HCT116 (cell line): Measurements from ENCODE around the gene TADA3. TPM values are rescaled to one million over a fixed set of nuclear protein-coding genes. Genes with fewer than 3 reads are reported as not detected.

Experiments
- ATAC-seq: fragments of 200-7000 bp; cut with Tn5 transposase; 2 replicates; pipeline ENCODE4 v1.9.1; 2020; ENCODE audit warnings: mild to moderate bottlenecking, moderate library complexity
- BruUV-seq: library from RNA; stranded (reverse); fragments of 400-500 nt; replicated peaks from 2 replicates; lab custom pipeline; 2021; lab: Mats Ljungman, UMichigan
- CTCF ChIA-PET: fragments of 300-600 bp; sonication (Branson Sonifier 250); formaldehyde crosslinking; loops from one replicate; lab custom pipeline; 2021; ENCODE audit warnings: antibody characterized with exemption; lab: Charles Lee
- POLR2A ChIA-PET: fragments of 300-600, 350-600 bp; sonication (Branson Sonifier 250); formaldehyde crosslinking; loops from one replicate; lab custom pipeline; 2021; ENCODE audit warnings: antibody characterized with exemption; lab: Charles Lee
- RAD21 ChIA-PET, 2 experiments: fragments of 300-600 bp; sonication (Branson Sonifier 250); formaldehyde crosslinking; loops; one replicate each; lab custom pipeline; 2023; ENCODE audit warnings: low total read pairs in 2 of 2; ENCODE audit not compliant: uncharacterized antibody in 2 of 2, unreplicated experiment in 2 of 2, low non-redundant PET in 1 of 2; lab: Charles Lee
- DNase-seq: peaks from one replicate; pipeline ENCODE4 v3.0.0-alpha.2; 2010; ENCODE audit warnings: low read depth, low spot score
- H2AFZ ChIP-seq: fragments of 200-600 bp; shearing (Covaris generic), sonication (generic); 2 replicates; pipeline ENCODE4 v1.6.1; 2017; ENCODE audit warnings: low read depth, mixed run types, mixed read lengths, antibody characterized with exemption, low read length; ENCODE audit not compliant: poor library complexity, severe bottlenecking
- H3K27ac ChIP-seq: 2 replicates; pipeline ENCODE4 v1.5.1; 2012; ENCODE audit warnings: low read depth, low read length
- H3K27me3 ChIP-seq: fragments of 200-600 bp; sonication (generic); 2 replicates; pipeline ENCODE4 v1.6.1; 2016; ENCODE audit warnings: mixed run types, low read length, mixed read lengths; ENCODE audit not compliant: insufficient read depth
- H3K36me3 ChIP-seq, 2 experiments: fragments of 200-500 bp in 1 of 2; fragments of 200-600 bp in 1 of 2; sonication (Bioruptor generic) in 1 of 2; sonication (generic) in 1 of 2; 2 replicates each; pipeline versions ENCODE4 v1.5.1 to v1.6.1; 2014 to 2016; ENCODE audit warnings: low read length in 2 of 2, inconsistent platforms in 1 of 2, mixed read lengths in 1 of 2, mixed run types in 1 of 2; ENCODE audit not compliant: insufficient read depth in 2 of 2, control insufficient read depth in 1 of 2
- H3K4me1 ChIP-seq, 2 experiments: fragments of 200-600 bp in 1 of 2; sonication (generic) in 1 of 2; 2 replicates each; pipeline versions ENCODE4 v1.5.1 to v1.6.1; 2012 to 2017; ENCODE audit warnings: low read length in 2 of 2, inconsistent platforms in 1 of 2, mild to moderate bottlenecking in 1 of 2, mixed read lengths in 1 of 2, mixed run types in 1 of 2, moderate library complexity in 1 of 2; ENCODE audit not compliant: insufficient read depth in 2 of 2, control insufficient read depth in 1 of 2
- H3K4me2 ChIP-seq: fragments of 200-600 bp; sonication (generic); 2 replicates; pipeline ENCODE4 v1.6.1; 2017; ENCODE audit warnings: mixed run types, low read length, mixed read lengths
- H3K4me3 ChIP-seq, 2 experiments: fragments of 200-600 bp in 1 of 2; sonication (generic) in 1 of 2; replicated peaks in 1 of 2; 2 replicates each; pipeline ENCODE4 v1.5.1; 2011 to 2016; ENCODE audit warnings: low read length in 2 of 2, control low read depth in 1 of 2, low read depth in 1 of 2, mild to moderate bottlenecking in 1 of 2, mixed read lengths in 1 of 2, mixed run types in 1 of 2
- H3K79me2 ChIP-seq: fragments of 200-600 bp; sonication (generic); 2 replicates; pipeline ENCODE4 v1.6.1; 2017; ENCODE audit warnings: mild to moderate bottlenecking, mixed run types, low read length, moderate library complexity, mixed read lengths; ENCODE audit not compliant: insufficient read depth
- H3K9ac ChIP-seq: fragments of 200-600 bp; sonication (generic); 2 replicates; pipeline ENCODE4 v1.6.1; 2016; ENCODE audit warnings: low read length, mixed read lengths
- H3K9me2 ChIP-seq: fragments of 200-600 bp; sonication (generic), shearing (Covaris generic); 2 replicates; pipeline ENCODE4 v1.6.1; 2017; ENCODE audit warnings: mixed run types, mild to moderate bottlenecking, moderate library complexity; ENCODE audit not compliant: insufficient read depth
- H3K9me3 ChIP-seq, 2 experiments: fragments of 200-500 bp in 1 of 2; fragments of 200-600 bp in 1 of 2; sonication (Bioruptor generic) in 1 of 2; sonication (generic) in 1 of 2; 2 replicates each; pipeline ENCODE4 v1.6.1; 2014 to 2017; ENCODE audit warnings: low read length in 2 of 2, mixed read lengths in 2 of 2, inconsistent platforms in 1 of 2, low read depth in 1 of 2, mild to moderate bottlenecking in 1 of 2, mixed run types in 1 of 2, moderate library complexity in 1 of 2; ENCODE audit not compliant: control insufficient read depth in 1 of 2, insufficient read depth in 1 of 2
- H4K20me1 ChIP-seq: fragments of 200-600 bp; sonication (generic), shearing (Covaris generic); 2 replicates; pipeline ENCODE4 v1.6.1; 2017; ENCODE audit warnings: mixed run types, mild to moderate bottlenecking, moderate library complexity; ENCODE audit not compliant: insufficient read depth
- CBX3 ChIP-seq: IDR thresholded peaks from 2 replicates; pipeline ENCODE4 v1.6.1; 2012; ENCODE audit warnings: low read depth
- CTCF ChIP-seq, 3 experiments: fragments of 200-600 bp in 1 of 3; sonication (generic) in 1 of 3; IDR thresholded peaks in 2 of 3; conservative IDR thresholded peaks in 1 of 3; 2 replicates each; pipeline ENCODE4 v1.5.1; 2012 to 2017; ENCODE audit warnings: low read depth in 2 of 3, low read length in 2 of 3, antibody characterized with exemption in 1 of 3, borderline replicate concordance in 1 of 3, control low read depth in 1 of 3, mild to moderate bottlenecking in 1 of 3, mixed read lengths in 1 of 3, mixed run types in 1 of 3, moderate library complexity in 1 of 3; ENCODE audit not compliant: insufficient read depth in 1 of 3
- EGR1 ChIP-seq: IDR thresholded peaks from 2 replicates; pipeline ENCODE4 v1.6.1; 2012; ENCODE audit warnings: low read depth
- FOSL1 ChIP-seq: IDR thresholded peaks from 2 replicates; pipeline ENCODE4 v1.6.1; 2012; ENCODE audit warnings: low read depth
- JUND ChIP-seq: IDR thresholded peaks from 2 replicates; pipeline ENCODE4 v1.6.1; 2012
- MAX ChIP-seq: IDR thresholded peaks from 2 replicates; pipeline ENCODE4 v1.6.1; 2012
- SIN3A ChIP-seq: IDR thresholded peaks from 2 replicates; pipeline ENCODE4 v1.6.1; 2012; ENCODE audit warnings: low read depth
- TCF7L2 ChIP-seq: IDR thresholded peaks from 2 replicates; pipeline ENCODE4 v1.7.0; 2011; ENCODE audit warnings: borderline replicate concordance, inconsistent platforms; ENCODE audit not compliant: insufficient read depth, insufficient read length; ENCODE audit errors: extremely low read depth
- YY1 ChIP-seq: IDR thresholded peaks from 2 replicates; pipeline ENCODE4 v1.6.1; 2011; ENCODE audit warnings: low read length, low read depth, moderate library complexity, mild to moderate bottlenecking; ENCODE audit not compliant: insufficient replicate concordance; ENCODE audit errors: extremely low read depth
- ZFX ChIP-seq: fragments of 450-650 bp; IDR thresholded peaks from 2 replicates; pipeline ENCODE4 v1.6.1; 2017
- ZNF274 ChIP-seq: fragments of 200-500 bp; sonication (Bioruptor generic); IDR thresholded peaks from 2 replicates; pipeline ENCODE4 v1.6.1; 2014; ENCODE audit warnings: mild to moderate bottlenecking, low read depth, low read length, inconsistent platforms
- intact Hi-C: fragments of 100-400 bp; cut with micrococcal nuclease; formaldehyde crosslinking; loops from 2 replicates; pipeline ENCODE4 v1.10.0; 2022
- total RNA-seq: library from RNA; stranded (reverse); gene quantifications from one replicate; pipeline ENCODE4 v1.2.1, GENCODE V29; 2021; ENCODE audit not compliant: unreplicated experiment

Gene TADA3
- total RNA-seq, 1 experiment from 2014 or later, result 72.0 TPM

GRCh38 chr3:9780910-9781309, 11.4 kb downstream of the TADA3 start:
- POLR2A ChIA-PET, result interaction anchor here (0.7 kb wide), 1 partner anchor 86 kb away, joined by 4 read pairs; no protein-coding TSS in a partner anchor
- H3K9ac ChIP-seq, result no peak overlapping the region
- RAD21 ChIA-PET, result no interaction called here
- H3K36me3 ChIP-seq, result peaks cover 10 to 16% of the 10 kb centered on the region in 2 experiments; a peak in 3 of 4 replicates
- H3K9me2 ChIP-seq, result no peaks in the 10 kb centered on the region
- H3K4me2 ChIP-seq, result no peak overlapping the region
- no peak for ATAC-seq
- peaks cover 0 to 11% of the 10 kb centered on the region in 2 experiments; a peak in 1 of 4 replicates for H3K4me1 ChIP-seq
- H3K4me3 ChIP-seq, result no peak overlapping the region
- H3K79me2 ChIP-seq, result no peaks in the 10 kb centered on the region
- no peaks in the 10 kb centered on the region for H3K27me3 ChIP-seq
- H3K9me3 ChIP-seq, result no peaks in the 10 kb centered on the region
- H2AFZ ChIP-seq, result no peak overlapping the region
- no peaks in the 10 kb centered on the region for H4K20me1 ChIP-seq
- no peak overlapping the region for H3K27ac ChIP-seq
- CTCF ChIA-PET, result no interaction called here
- TF ChIP-seq SIN3A, result no peak
- TF ChIP-seq ZFX, result no peak
- no peak for TF ChIP-seq ZNF274
- no peak for TF ChIP-seq FOSL1
- no peak for TF ChIP-seq JUND
- TF ChIP-seq MAX, result no peak
- no peak for TF ChIP-seq CBX3
- no peak for TF ChIP-seq EGR1
- TF ChIP-seq CTCF (IDR thresholded peaks at IDR 0.05 in 2 of 3, conservative IDR thresholded peaks at IDR 0.05 in 1 of 3; ENCODE audit: borderline replicate concordance in 1 of 3, insufficient read depth in 1 of 3, low read depth in 2 of 3, low read length in 2 of 3), result no peak
- no peak for TF ChIP-seq YY1
- no peak for TF ChIP-seq TCF7L2
- TF ChIP-seq, all 23 proteins: peak for 0
- no peak for DNase-seq
- BruUV-seq, result no TSS peak
- intact Hi-C loops, result no loop called here
